ENCODE data around the gene SLC35F1. TPM values are rescaled to one million over a fixed set of nuclear protein-coding genes. Genes with fewer than 3 reads are reported as not detected.

Gene SLC35F1
- total RNA-seq, 1 experiment from 2014 or later, result 4.3 TPM

GRCh38 chr6:117960877-117961276 lies 53.8 kb downstream of the SLC35F1 start:
- no peaks in the 10 kb centered on the region for H3K4me1 Mint-ChIP-seq
- no peaks in the 10 kb centered on the region for H3K27me3 ChIP-seq (ENCODE audit: insufficient read depth, low read length)
- H3K4me3 Mint-ChIP-seq, result no peak overlapping the region
- no peak overlapping the region for H3K14ac ChIP-seq (ENCODE audit: insufficient read depth, low read length)
- no peak overlapping the region for H3K4me2 ChIP-seq (ENCODE audit: insufficient read depth, insufficient read length, low read length)
- no peaks in the 10 kb centered on the region for H3K79me2 ChIP-seq (ENCODE audit: insufficient read depth, low read length)
- H2BK5ac ChIP-seq (ENCODE audit: insufficient read length, low read length), result no peak overlapping the region
- H3K27me3 Mint-ChIP-seq (ENCODE audit: low read depth), result no peaks in the 10 kb centered on the region
- no peak overlapping the region; a peak in 1 of 7 replicates for H3K27ac Mint-ChIP-seq
- no peak overlapping the region for H4K8ac ChIP-seq (replicated peaks; ENCODE audit: insufficient read length, low read depth, low read length)
- no peak overlapping the region for H3K23ac ChIP-seq (ENCODE audit: insufficient read length, low read depth, low read length)
- peaks cover 8 to 15% (median 12%) of the 10 kb centered on the region in 3 experiments for H3K36me3 Mint-ChIP-seq (ENCODE audit: insufficient read depth in 1 of 3, low read depth in 3 of 3)
- H2BK15ac ChIP-seq (ENCODE audit: low read depth, low read length), result no peak overlapping the region
- no peak overlapping the region for H3K27ac ChIP-seq (ENCODE audit: insufficient read length, low read depth, low read length)
- no peak overlapping the region for H2BK20ac ChIP-seq (ENCODE audit: low read depth, low read length, poor library complexity, severe bottlenecking)
- H3K56ac ChIP-seq (ENCODE audit: insufficient read length, low read depth, low read length), result no peak overlapping the region
- peaks cover 12 to 17% of the 10 kb centered on the region in 2 experiments for H3K9me3 Mint-ChIP-seq
- no peak overlapping the region for H3K18ac ChIP-seq (ENCODE audit: insufficient read length, low read depth, low read length)
- H3K9ac ChIP-seq (ENCODE audit: extremely low read depth, insufficient read length, low read length), result no peak overlapping the region
- H3K9me3 ChIP-seq (ENCODE audit: control insufficient read depth, low read depth, low read length), result peaks cover 9% of the 10 kb centered on the region
- H4K5ac ChIP-seq (ENCODE audit: insufficient read length, low read depth, low read length), result no peak overlapping the region
- DNase-seq, result no peak
- H2AK5ac ChIP-seq (ENCODE audit: insufficient read length, low read length), result no peak overlapping the region
- no peak overlapping the region for H3K4ac ChIP-seq (ENCODE audit: low read depth, low read length)
- H3T11ph ChIP-seq (ENCODE audit: low read length), result no peak overlapping the region
- H4K20me1 ChIP-seq (ENCODE audit: control insufficient read depth, insufficient read depth, insufficient read length), result no peaks in the 10 kb centered on the region
- TF ChIP-seq CTCF (conservative IDR thresholded peaks at IDR 0.05), result no peak
- no CpG with 5 or more reads among the region's 1 CpG for WGBS (ENCODE audit: extremely low coverage, insufficient read length, low lambda C conversion rate)
- H3K4me1 ChIP-seq (ENCODE audit: insufficient read depth, low read length), result no peaks in the 10 kb centered on the region
- H3K79me1 ChIP-seq (ENCODE audit: insufficient read depth, low read depth, low read length, poor library complexity, severe bottlenecking), result no peaks in the 10 kb centered on the region
- no peak overlapping the region for H2BK120ac ChIP-seq (ENCODE audit: low read depth, low read length, poor library complexity, severe bottlenecking)
- H2AFZ ChIP-seq (ENCODE audit: low read length), result no peak overlapping the region
- no peak overlapping the region for H4K91ac ChIP-seq (ENCODE audit: insufficient read length, low read depth, low read length)
- H3K23me2 ChIP-seq (ENCODE audit: insufficient read length, low read depth, low read length, poor library complexity, severe bottlenecking), result no peaks in the 10 kb centered on the region
- H2BK12ac ChIP-seq (ENCODE audit: insufficient read length, low read depth, low read length), result no peak overlapping the region
